ENCODE results near the gene APOF. TPM values are rescaled to one million over a fixed set of nuclear protein-coding genes. Genes with fewer than 3 reads are reported as not detected.

APOF gene
- polyA plus RNA-seq, 1 experiment = not detected

DNA sequence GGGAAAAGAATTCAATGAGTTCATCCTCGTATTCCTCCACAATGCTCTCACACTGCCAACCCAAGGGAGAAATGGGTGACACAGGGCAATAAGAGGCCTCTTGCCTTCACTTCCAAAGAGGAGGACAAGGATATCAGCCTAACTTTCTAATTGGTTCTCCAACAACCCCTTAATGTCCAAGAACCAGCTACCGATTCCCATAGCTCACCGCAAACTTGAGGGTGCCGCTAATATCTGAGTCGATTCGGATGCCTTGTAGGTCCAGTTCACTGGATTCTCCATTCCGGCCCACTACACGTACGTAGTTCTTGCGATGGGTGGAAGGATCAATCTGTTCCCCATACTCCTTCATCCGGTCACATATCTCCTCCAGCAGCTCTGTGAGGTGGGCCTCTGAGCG lies 51.7 kb downstream of the APOF start:
- POLR2A ChIA-PET = interaction anchor here (0.6 to 1.7 kb wide), 2 partner anchors 10 to 22 kb away, joined by 3 to 4 read pairs; no protein-coding TSS in a partner anchor

More for the DNA sequence above, 51.7 kb downstream of the APOF start:
- CTCF ChIA-PET = interaction anchor here (0.5 to 2.3 kb wide), 3 partner anchors 21 to 153 kb away, joined by 3 to 6 read pairs (median 3); partner anchors contain the start of gene SMARCC2
- H3K27me3 ChIP-seq (ENCODE audit: control insufficient read depth, insufficient read depth, low read length) = no peaks in the 10 kb centered on the region
- TF ChIP-seq, protein P1, sequence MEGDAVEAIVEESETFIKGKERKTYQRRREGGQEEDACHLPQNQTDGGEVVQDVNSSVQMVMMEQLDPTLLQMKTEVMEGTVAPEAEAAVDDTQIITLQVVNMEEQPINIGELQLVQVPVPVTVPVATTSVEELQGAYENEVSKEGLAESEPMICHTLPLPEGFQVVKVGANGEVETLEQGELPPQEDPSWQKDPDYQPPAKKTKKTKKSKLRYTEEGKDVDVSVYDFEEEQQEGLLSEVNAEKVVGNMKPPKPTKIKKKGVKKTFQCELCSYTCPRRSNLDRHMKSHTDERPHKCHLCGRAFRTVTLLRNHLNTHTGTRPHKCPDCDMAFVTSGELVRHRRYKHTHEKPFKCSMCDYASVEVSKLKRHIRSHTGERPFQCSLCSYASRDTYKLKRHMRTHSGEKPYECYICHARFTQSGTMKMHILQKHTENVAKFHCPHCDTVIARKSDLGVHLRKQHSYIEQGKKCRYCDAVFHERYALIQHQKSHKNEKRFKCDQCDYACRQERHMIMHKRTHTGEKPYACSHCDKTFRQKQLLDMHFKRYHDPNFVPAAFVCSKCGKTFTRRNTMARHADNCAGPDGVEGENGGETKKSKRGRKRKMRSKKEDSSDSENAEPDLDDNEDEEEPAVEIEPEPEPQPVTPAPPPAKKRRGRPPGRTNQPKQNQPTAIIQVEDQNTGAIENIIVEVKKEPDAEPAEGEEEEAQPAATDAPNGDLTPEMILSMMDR (IDR thresholded peaks at IDR 0.05; ENCODE audit: low read depth, low read length) = no peak
- no peak overlapping the region for H3K27ac ChIP-seq (ENCODE audit: low read depth, low read length)
- H3K9me3 ChIP-seq (ENCODE audit: control insufficient read depth, insufficient read depth, low read length) = no peaks in the 10 kb centered on the region; the same call in 1 of the 2 replicates
- no peak overlapping the region for H3K4me3 ChIP-seq (ENCODE audit: low read depth, low read length)
- DNase-seq (ENCODE audit: low read depth, low spot score) = no peak

Small RNA genes lying within 50 kb of the gene (small RNA-seq; reads per million reads assigned to genes)
- gene RNU7-40P (ENCODE audit: insufficient read length, low read depth) = 15.1 reads per million, percentile 75 among the genes with 10 or more reads in this experiment

Other genes starting within 250 kb of the APOF start
- gene RPL41, start 246.2 kb downstream of the APOF start, polyA plus RNA-seq (2011; rRNA removed) = 7,461 and 7,686 TPM in 2 replicates
- 1.5 and 1.9 TPM in 2 replicates for gene ZC3H10, start 244.6 kb downstream of the APOF start, polyA plus RNA-seq (2011; rRNA removed)
- gene ESYT1, start 234.6 kb downstream of the APOF start, polyA plus RNA-seq (2011; rRNA removed) = 127 and 140 TPM in 2 replicates
- 118 and 124 TPM in 2 replicates for gene MYL6B, start 210.3 kb downstream of the APOF start, polyA plus RNA-seq (2011; rRNA removed)
- gene MYL6, start 204.5 kb downstream of the APOF start, polyA plus RNA-seq (2011; rRNA removed) = 5,661 and 5,957 TPM in 2 replicates
- 90.2 and 101 TPM in 2 replicates for gene SMARCC2, start 173.4 kb downstream of the APOF start, polyA plus RNA-seq (2011; rRNA removed)
- gene RNF41, start 140.9 kb downstream of the APOF start, polyA plus RNA-seq (2011; rRNA removed) = 97.2 and 123 TPM in 2 replicates
- gene NABP2, start 138.5 kb downstream of the APOF start, polyA plus RNA-seq (2011; rRNA removed) = 46.9 and 52.5 TPM in 2 replicates
- gene SLC39A5, start 132.8 kb downstream of the APOF start, polyA plus RNA-seq (2011; rRNA removed) = not detected in 2 replicates
- gene ANKRD52, start 104.5 kb downstream of the APOF start, polyA plus RNA-seq (2011; rRNA removed) = 16.0 and 20.2 TPM in 2 replicates
- gene COQ10A, start 95.9 kb downstream of the APOF start, polyA plus RNA-seq (2011; rRNA removed) = 12.1 and 15.6 TPM in 2 replicates
- gene CS, start 62.5 kb downstream of the APOF start, polyA plus RNA-seq (2011; rRNA removed) = 167 and 173 TPM in 2 replicates
- 186 and 194 TPM in 2 replicates for gene CNPY2, start 46.9 kb downstream of the APOF start, polyA plus RNA-seq (2011; rRNA removed)
- gene PAN2, start 28.9 kb downstream of the APOF start, polyA plus RNA-seq (2011; rRNA removed) = 18.5 and 22.2 TPM in 2 replicates
- gene IL23A, start 24.0 kb downstream of the APOF start, polyA plus RNA-seq (2011; rRNA removed) = 0.19 TPM in 1 of 2 replicates, not detected in the other
- gene STAT2, start 2.8 kb downstream of the APOF start, polyA plus RNA-seq (2011; rRNA removed) = 179 and 193 TPM in 2 replicates
- gene TIMELESS, start 86.6 kb upstream of the APOF start, polyA plus RNA-seq (2011; rRNA removed) = 2.0 and 3.3 TPM in 2 replicates
- not detected in 2 replicates for gene MIP, start 91.8 kb upstream of the APOF start, polyA plus RNA-seq (2011; rRNA removed)
- 2.0 TPM in 2 replicates for gene SPRYD4, start 105.7 kb upstream of the APOF start, polyA plus RNA-seq (2011; rRNA removed)
- 0.10 and 0.12 TPM in 2 replicates for gene GLS2, start 125.3 kb upstream of the APOF start, polyA plus RNA-seq (2011; rRNA removed)
- gene RBMS2, start 159.0 kb upstream of the APOF start, polyA plus RNA-seq (2011; rRNA removed) = 96.4 and 117 TPM in 2 replicates